Bladder microvascular endothelial cell (primary cell): Measurements from ENCODE around the gene FZR1. TPM values are rescaled to one million over a fixed set of nuclear protein-coding genes. Genes with fewer than 3 reads are reported as not detected.

Experiments
- total RNA-seq: library from RNA; depleted of rRNA; stranded (reverse); fragments of >200 nt; gene quantifications from 2 replicates; pipeline ENCODE4 v1.2.3, GENCODE V29; 2014

The FZR1 gene
- 22.5 and 44.3 TPM in 2 replicates for total RNA-seq

DNA sequence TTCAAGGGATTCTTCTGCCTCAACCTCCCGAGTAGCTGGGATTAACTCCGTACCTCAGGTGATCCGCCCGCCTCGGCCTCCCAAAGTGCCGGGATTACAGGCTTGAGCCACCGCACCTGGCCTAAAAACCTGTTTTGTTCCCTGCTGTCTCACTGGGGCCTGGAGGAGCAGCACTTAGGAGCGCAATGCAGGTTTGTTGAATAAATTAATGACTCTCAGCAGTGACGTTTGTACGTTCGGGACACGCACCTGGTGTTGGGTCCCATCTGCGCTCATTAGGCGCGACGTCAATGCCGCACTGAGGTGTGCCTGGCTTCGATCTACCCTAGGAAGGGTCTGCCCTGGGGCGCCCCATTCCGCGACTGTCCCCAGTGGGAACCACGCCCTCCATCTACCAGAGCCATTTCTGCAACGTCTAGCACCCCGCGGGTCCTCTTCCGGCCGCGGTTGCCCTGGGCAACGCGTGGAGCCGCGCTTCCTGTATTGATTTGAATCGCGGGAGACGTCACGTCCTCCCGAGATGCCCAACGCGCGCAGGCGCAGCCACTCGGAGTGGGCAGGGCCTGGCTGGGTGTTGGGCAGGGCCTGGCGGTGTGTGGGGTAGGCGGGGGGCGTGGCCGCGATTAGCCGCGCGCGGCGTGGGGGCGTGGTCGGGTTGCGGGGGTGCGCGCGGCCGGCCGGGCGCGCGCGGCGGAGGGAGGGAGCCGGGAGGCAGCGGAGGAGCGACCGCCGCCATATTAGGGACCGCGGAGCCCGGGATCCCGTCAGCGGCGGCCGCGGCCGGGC is at the start of gene FZR1:
TSS of gene FZR1 (plus strand) at position 714 of the 786 bp plus-strand sequence. CDS start 16,679 bp downstream, outside the sequence.

DNA sequence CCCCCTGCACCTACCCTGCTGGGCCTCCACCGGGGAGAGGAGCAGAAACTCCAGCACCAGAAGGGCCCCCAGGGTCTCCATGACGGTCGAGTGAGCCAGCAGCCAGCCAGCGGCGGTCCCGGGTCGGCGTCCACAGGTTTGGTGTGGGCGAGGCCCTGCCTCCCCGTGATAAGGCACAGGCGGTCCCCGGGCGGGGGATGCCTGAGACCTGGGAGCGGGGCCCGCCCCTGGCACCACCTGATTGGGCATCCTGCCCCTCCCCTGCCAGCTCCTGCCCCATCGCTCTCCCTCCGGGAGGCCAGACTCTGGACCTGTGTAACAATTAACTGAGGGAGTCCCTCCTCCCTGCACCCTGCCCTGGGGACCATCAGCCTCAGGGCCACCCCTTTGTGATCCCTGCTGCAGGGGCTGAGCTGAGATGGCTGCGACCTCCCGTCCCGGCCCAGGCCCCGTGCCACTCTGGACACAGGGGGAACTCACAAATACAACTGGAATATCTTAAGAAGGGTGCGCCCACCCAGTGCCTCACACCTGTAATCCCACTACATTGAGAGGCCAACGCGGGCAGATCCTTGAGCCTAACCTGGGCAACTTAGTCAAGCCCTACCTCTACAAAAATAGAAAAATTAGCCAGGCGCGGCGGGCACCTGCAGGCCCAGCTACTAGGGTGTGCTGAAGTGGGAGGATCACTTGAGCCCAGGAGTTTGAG is 25.6 kb upstream of the FZR1 start, which contains the start of gene SMIM24:
TSS of gene SMIM24 (minus strand) at position 143 of the 709 bp plus-strand sequence. CDS start at position 81, 62 bp downstream.

GRCh38 chr19:3483226-3483628 is 22.9 kb upstream of the FZR1 start, which contains the start of gene SMIM44:
Gene SMIM44 (minus strand): TSS chr19:3483441. CDS start chr19:3483403, 38 bp downstream.

DNA sequence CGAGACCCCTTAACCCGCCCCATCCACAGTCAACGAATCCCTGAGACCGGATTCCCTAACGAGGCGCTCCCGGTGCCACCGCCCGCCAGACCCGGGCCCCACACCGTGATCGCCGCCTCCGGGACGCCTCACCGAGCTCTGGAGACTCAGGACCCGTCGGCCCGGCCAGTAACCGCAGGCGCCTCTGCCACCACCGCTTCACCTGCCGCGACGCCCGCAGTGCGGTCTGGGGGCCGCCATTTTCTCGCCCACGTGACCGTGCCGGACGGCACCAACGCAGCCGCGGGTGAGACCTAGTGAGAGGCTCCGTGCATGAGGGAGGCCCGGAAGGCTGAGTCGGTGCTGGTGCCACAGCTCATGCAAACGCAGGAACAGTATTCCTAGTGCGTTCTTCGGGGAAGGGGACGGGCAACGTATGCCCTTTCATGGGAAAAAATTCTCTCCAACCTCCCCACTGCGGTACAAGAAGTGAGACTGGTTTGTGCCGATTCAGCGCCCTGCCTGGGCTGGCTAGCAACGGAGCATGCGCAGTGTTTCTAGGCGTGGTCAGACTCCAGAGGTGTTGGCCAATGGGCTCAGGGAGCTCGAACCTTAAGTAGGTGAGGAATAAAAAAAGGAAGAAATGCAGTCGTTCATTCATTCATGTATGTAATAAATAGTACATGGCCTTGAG is 5.5 kb upstream of the FZR1 start, which contains the start of gene DOHH:
TSS of gene DOHH (minus strand) at position 246 of the 673 bp plus-strand sequence. CDS start 3,860 bp downstream, outside the sequence.

GRCh38 chr19:3538965-3539755 is 33.0 kb downstream of the FZR1 start, which contains the start of gene TEKTIP1:
Gene TEKTIP1 (plus strand): TSS chr19:3539174. CDS start chr19:3539178, 4 bp downstream.

GRCh38 chr19:3557461-3558248 is 51.5 kb downstream of the FZR1 start, which contains the start of gene MFSD12:
Gene MFSD12 (minus strand): TSS chr19:3557586. CDS start chr19:3557403, 183 bp downstream.

DNA sequence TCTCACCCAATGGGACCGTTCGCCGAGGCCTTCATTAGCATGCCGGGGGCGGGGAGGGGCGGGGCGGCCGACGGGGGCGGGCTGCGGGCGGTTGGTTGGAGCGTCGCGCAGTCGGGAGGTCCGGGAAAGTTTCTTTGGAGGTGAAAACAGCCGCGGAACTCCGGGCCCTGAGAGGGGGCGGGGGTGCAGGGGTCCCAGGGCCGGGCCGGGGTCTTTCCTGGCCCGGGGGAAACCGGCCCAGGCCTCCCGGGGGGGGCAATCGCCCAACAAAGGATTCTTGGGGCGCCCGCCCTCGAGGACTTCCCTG is 66.7 kb downstream of the FZR1 start, which contains the start of gene HMG20B:
TSS of gene HMG20B (plus strand) at position 90 of the 307 bp plus-strand sequence. CDS start 366 bp downstream, outside the sequence.

DNA sequence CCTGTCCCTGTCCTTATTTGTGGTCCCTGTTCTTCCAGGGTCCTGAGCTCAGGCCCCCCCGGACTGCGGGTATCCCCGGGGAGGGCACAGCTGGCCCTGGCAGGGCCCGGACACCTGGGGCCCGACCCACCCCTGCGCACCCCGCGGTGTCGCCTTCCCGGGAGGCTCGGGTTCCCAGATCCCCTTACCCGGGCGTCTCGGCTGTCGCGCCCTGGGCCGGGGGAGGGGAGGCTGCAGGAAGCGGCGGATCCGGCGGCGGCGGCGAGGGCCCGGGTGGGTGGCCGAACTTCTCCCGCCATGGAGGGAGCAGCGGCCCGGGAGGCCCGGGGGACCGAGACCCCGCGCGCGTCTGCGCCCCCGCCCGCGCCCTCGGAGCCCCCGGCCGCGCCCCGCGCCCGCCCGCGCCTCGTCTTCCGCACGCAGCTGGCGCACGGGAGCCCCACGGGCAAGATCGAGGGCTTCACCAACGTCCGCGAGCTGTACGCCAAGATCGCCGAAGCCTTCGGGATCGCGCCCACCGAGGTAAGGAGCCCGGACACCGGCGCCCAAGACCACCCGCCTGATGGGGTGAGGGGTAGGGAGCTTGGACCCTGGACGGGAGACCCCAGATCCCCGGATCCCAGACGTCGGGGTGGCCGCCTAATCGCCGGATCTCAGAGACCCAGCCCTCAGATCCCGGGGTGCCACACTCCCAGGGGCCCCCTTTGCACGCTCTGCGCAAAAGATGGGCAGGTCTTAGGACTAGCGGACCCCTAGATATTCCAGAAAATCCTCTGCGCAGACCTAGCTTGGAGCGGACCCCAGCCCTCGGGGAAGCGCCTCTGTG is 79.4 kb downstream of the FZR1 start, which contains the start of gene GIPC3:
TSS of gene GIPC3 (plus strand) at position 178 of the 826 bp plus-strand sequence. CDS start at position 298, 120 bp downstream.

Other genes with a start within 250 kb of the FZR1 start
- 17.2 and 61.2 TPM in 2 replicates for gene NFIC, start 139.7 kb upstream of the FZR1 start, total RNA-seq
- gene SMIM24, start 25.8 kb upstream of the FZR1 start, total RNA-seq: not detected in 2 replicates
- not detected in 2 replicates for gene SMIM44, start 22.9 kb upstream of the FZR1 start, total RNA-seq
- 11.0 and 16.9 TPM in 2 replicates for gene DOHH, start 5.6 kb upstream of the FZR1 start, total RNA-seq
- not detected in 2 replicates for gene TEKTIP1, start 32.9 kb downstream of the FZR1 start, total RNA-seq
- 57.1 and 120 TPM in 2 replicates for gene MFSD12, start 51.3 kb downstream of the FZR1 start, total RNA-seq
- gene HMG20B, start 66.6 kb downstream of the FZR1 start, total RNA-seq: 57.3 and 88.4 TPM in 2 replicates
- 0.32 and 0.57 TPM in 2 replicates for gene GIPC3, start 79.2 kb downstream of the FZR1 start, total RNA-seq
- 1.1 and 2.1 TPM in 2 replicates for gene TBXA2R, start 100.6 kb downstream of the FZR1 start, total RNA-seq
- 29.5 and 41.6 TPM in 2 replicates for gene CACTIN, start 120.5 kb downstream of the FZR1 start, total RNA-seq
- 18.9 and 81.9 TPM in 2 replicates for gene PIP5K1C, start 194.2 kb downstream of the FZR1 start, total RNA-seq
- gene TJP3, start 202.1 kb downstream of the FZR1 start, total RNA-seq: 0.06 TPM in 1 of 2 replicates, not detected in the other